Measurements from ENCODE around the gene RASSF3. TPM values are rescaled to one million over a fixed set of nuclear protein-coding genes. Genes with fewer than 3 reads are reported as not detected.

Gene RASSF3, protein sequence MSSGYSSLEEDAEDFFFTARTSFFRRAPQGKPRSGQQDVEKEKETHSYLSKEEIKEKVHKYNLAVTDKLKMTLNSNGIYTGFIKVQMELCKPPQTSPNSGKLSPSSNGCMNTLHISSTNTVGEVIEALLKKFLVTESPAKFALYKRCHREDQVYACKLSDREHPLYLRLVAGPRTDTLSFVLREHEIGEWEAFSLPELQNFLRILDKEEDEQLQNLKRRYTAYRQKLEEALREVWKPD
- polyA plus RNA-seq (2013, experiment 1 of 2) = 30.7 TPM
- polyA plus RNA-seq (2013, experiment 2 of 2) = 32.3 TPM

DNA sequence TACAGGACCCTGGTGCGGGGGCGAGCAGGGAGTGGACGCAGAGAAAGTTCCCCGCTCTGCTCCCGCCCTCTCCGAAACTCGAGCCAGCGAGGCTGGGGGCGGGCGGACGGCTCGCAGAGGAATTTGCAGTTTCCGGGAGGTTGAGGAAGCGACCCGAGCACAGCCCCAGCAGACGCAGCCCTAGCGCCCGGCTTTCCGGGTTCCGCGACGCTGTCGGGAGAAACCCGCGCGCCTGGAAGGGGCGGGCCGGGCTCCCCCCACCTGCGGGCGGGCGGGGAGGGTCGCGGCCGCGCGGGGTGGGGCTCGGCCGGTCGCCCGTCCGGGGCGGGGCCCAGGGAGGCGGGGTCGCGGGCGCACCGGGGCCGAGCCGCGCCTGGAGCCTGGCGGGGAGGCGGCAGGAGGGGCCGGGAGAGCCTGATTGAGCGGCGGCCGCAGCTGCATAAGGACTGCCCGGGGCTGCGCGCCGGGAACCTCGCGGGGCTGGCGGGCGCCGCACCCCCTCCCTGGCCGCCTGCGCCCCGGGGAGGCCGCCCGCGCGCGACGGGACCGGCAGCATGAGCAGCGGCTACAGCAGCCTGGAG is at the start of gene RASSF3:
Gene RASSF3 (plus strand): TSS at position 417 of the 581 bp plus-strand sequence. CDS start 138 bp downstream, at position 555.
- H3K23ac ChIP-seq (ENCODE audit: low read length in 2 of 2) = peak within 1 kb of the TSS in 1 of 2 experiments; percentile 17
- peak within 1 kb of the TSS; percentile 84 to 92 for H3K4ac ChIP-seq (ENCODE audit: low read depth in 1 of 2, low read length in 2 of 2)
- H3K14ac ChIP-seq (ENCODE audit: low read length in 2 of 2) = peak within 1 kb of the TSS; percentile 92 to 97
- no peaks in the 10 kb centered on the region for H3K79me1 ChIP-seq (replicated peaks; ENCODE audit: low read length, poor library complexity, severe bottlenecking)
- peak within 1 kb of the TSS; percentile 88 for H3K9ac ChIP-seq (ENCODE audit: low read length)
- H3K18ac ChIP-seq (ENCODE audit: low read depth in 1 of 2, low read length in 2 of 2) = peak within 1 kb of the TSS; percentile 93
- peaks cover 1% of the 10 kb centered on the region for H3K4me1 ChIP-seq (ENCODE audit: control insufficient read depth, insufficient read depth, low read depth, low read length)
- H2BK15ac ChIP-seq (ENCODE audit: low read depth, poor library complexity, severe bottlenecking) = peak within 1 kb of the TSS; percentile 93
- H4K8ac ChIP-seq (ENCODE audit: low read length) = peak within 1 kb of the TSS; percentile 85
- no peaks in the 10 kb centered on the region for H3K27me3 ChIP-seq (ENCODE audit: control insufficient read depth in 1 of 2, insufficient read depth in 1 of 2, low read length in 2 of 2)
- no peaks in the 10 kb centered on the region for H3K9me3 ChIP-seq (ENCODE audit: control insufficient read depth, low read length)
- peak within 1 kb of the TSS; percentile 8 for H2AFZ ChIP-seq (ENCODE audit: low read depth, low read length)
- H3K4me3 ChIP-seq (ENCODE audit: insufficient read depth in 1 of 2, low read depth in 1 of 2, low read length in 2 of 2) = peak within 1 kb of the TSS; percentile 78 to 91
- peak; percentile 77 for DNase-seq
- H4K91ac ChIP-seq (ENCODE audit: low read length) = peak within 1 kb of the TSS; percentile 82
- H2AK5ac ChIP-seq (ENCODE audit: low read length, severe bottlenecking) = no peak within 1 kb of the TSS
- peak within 1 kb of the TSS in 1 of 2 experiments; percentile 92 for H2BK12ac ChIP-seq (ENCODE audit: low read length in 2 of 2)
- peak within 1 kb of the TSS; percentile 95 for H2BK120ac ChIP-seq (ENCODE audit: low read depth, low read length)
- H3K36me3 ChIP-seq (ENCODE audit: control insufficient read depth in 1 of 2, insufficient read depth in 2 of 2, low read depth in 1 of 2, low read length in 2 of 2) = no peaks in the 10 kb centered on the region
- peak within 1 kb of the TSS; percentile 81 for H3K4me2 ChIP-seq (ENCODE audit: low read length, poor library complexity, severe bottlenecking)
- peak within 1 kb of the TSS; percentile 80 for H3K27ac ChIP-seq (ENCODE audit: low read length, poor library complexity, severe bottlenecking)
- H2BK5ac ChIP-seq (ENCODE audit: low read depth, low read length, poor library complexity, severe bottlenecking) = peak within 1 kb of the TSS; percentile 24
- WGBS = 0% methylated on average over 45 of the region's 76 CpGs

DNA sequence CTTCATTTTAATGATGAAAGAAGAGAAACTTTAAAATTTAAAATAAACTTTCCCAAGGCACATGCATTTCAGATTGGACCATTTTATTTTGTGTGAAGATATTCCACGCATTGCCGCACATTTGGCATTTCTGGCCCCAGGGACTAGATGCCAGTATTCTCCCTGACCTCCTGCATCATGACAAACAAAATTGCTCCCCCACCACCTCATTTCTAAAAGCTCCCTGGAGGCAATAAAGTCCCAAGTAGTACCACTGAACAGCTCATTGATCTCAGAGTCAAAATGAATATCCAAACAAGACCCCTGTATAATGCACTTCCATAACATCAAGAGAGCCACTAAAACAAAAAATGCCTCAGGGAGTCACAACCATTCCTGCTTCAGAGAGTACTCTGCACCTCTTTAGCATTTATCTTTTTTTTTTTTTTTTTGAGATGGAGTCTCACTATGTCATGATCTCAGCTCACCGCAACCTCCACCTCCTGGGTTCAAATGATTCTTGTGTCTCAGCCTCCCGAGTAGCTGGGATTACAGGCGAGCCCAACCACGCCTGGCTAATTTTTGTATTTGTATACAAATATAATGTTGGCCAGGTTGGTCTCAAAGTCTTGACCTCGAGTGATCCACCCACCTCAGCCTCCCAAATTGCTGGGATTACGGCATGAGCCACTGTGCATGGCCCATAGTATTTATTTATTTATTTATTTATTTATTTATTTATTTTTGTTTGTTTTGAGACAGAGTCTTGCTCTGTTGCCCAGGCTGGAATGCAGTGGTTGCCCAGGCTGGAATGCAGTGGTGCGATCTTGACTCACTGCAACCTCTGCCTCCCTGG is 48.8 kb upstream of the RASSF3 start:
- H3K27me3 ChIP-seq (ENCODE audit: control insufficient read depth in 1 of 2, insufficient read depth in 1 of 2, low read length in 2 of 2) = peaks cover 12 to 22% of the 10 kb centered on the region in 2 experiments
- no peak overlapping the region for H3K18ac ChIP-seq (ENCODE audit: low read depth in 1 of 2, low read length in 2 of 2)
- 65% methylated on average over 3 of the region's 9 CpGs for WGBS
- no peak overlapping the region for H4K8ac ChIP-seq (ENCODE audit: low read length)
- H3K9me3 ChIP-seq (ENCODE audit: control insufficient read depth, low read length) = no peaks in the 10 kb centered on the region
- H4K91ac ChIP-seq (ENCODE audit: low read length) = no peak overlapping the region
- no peak overlapping the region for H3K23ac ChIP-seq (ENCODE audit: low read length in 2 of 2)
- H2BK120ac ChIP-seq (ENCODE audit: low read depth, low read length) = no peak overlapping the region
- no peaks in the 10 kb centered on the region for H3K36me3 ChIP-seq (ENCODE audit: control insufficient read depth in 1 of 2, insufficient read depth in 2 of 2, low read depth in 1 of 2, low read length in 2 of 2)
- H2BK5ac ChIP-seq (ENCODE audit: low read depth, low read length, poor library complexity, severe bottlenecking) = no peak overlapping the region
- peak overlapping the region; percentile 55 for H3K27ac ChIP-seq (ENCODE audit: low read length, poor library complexity, severe bottlenecking)
- no peaks in the 10 kb centered on the region for H3K79me1 ChIP-seq (replicated peaks; ENCODE audit: low read length, poor library complexity, severe bottlenecking)
- H3K4me1 ChIP-seq (ENCODE audit: control insufficient read depth, insufficient read depth, low read depth, low read length) = peaks cover 8% of the 10 kb centered on the region
- H3K4me3 ChIP-seq (ENCODE audit: insufficient read depth in 1 of 2, low read depth in 1 of 2, low read length in 2 of 2) = no peak overlapping the region
- no peak overlapping the region for H2BK15ac ChIP-seq (ENCODE audit: low read depth, poor library complexity, severe bottlenecking)
- no peak overlapping the region for H2AFZ ChIP-seq (ENCODE audit: low read depth, low read length)
- H3K9ac ChIP-seq (ENCODE audit: low read length) = peak overlapping the region; percentile 41
- H3K4me2 ChIP-seq (ENCODE audit: low read length, poor library complexity, severe bottlenecking) = no peak overlapping the region
- DNase-seq = no peak
- no peak overlapping the region for H2AK5ac ChIP-seq (ENCODE audit: low read length, severe bottlenecking)
- H3K4ac ChIP-seq (ENCODE audit: low read depth in 1 of 2, low read length in 2 of 2) = no peak overlapping the region
- no peak overlapping the region for H3K14ac ChIP-seq (ENCODE audit: low read length in 2 of 2)
- H2BK12ac ChIP-seq (ENCODE audit: low read length in 2 of 2) = no peak overlapping the region

DNA sequence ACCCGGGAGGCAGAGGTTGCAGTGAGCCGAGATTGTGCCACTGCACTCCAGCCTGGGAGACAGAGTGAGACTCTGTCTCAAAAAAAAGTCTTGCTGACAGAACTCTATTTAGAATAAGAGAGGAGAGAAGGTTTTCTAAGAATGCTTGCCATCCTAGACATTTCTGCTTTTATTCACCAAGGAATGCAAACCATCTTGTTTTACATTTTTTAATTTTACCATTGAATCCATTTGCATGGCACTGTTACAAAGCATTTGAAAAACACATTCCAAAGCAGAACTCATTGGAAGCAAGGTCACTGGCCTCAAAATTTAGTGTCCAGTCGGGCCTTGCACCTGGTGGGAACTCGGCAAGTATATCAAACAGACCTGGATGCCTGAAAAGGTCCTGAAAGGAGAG is 44.2 kb upstream of the RASSF3 start:
- Histone ChIP-seq H2BK12ac (ENCODE audit: low read length in 2 of 2) (no peak overlapping the region), H3K14ac (ENCODE audit: low read length in 2 of 2) (no peak overlapping the region), H2BK15ac (ENCODE audit: low read depth, poor library complexity, severe bottlenecking) (no peak overlapping the region), H3K23ac (ENCODE audit: low read length in 2 of 2) (no peak overlapping the region), H3K4me2 (ENCODE audit: low read length, poor library complexity, severe bottlenecking) (no peak overlapping the region), H3K9me3 (ENCODE audit: control insufficient read depth, low read length) (no peaks in the 10 kb centered on the region), H3K36me3 (ENCODE audit: control insufficient read depth in 1 of 2, insufficient read depth in 2 of 2, low read depth in 1 of 2, low read length in 2 of 2) (no peaks in the 10 kb centered on the region), H2BK120ac (ENCODE audit: low read depth, low read length) (no peak overlapping the region), H3K27me3 (ENCODE audit: control insufficient read depth in 1 of 2, insufficient read depth in 1 of 2, low read length in 2 of 2) (peaks cover 0 to 29% of the 10 kb centered on the region in 2 experiments), H2BK5ac (ENCODE audit: low read depth, low read length, poor library complexity, severe bottlenecking) (peak overlapping the region; percentile 5), H3K9ac (ENCODE audit: low read length) (no peak overlapping the region), H4K8ac (ENCODE audit: low read length) (no peak overlapping the region), H3K27ac (ENCODE audit: low read length, poor library complexity, severe bottlenecking) (peak overlapping the region; percentile 55), H3K4me1 (ENCODE audit: control insufficient read depth, insufficient read depth, low read depth, low read length) (peaks cover 10% of the 10 kb centered on the region), H4K91ac (ENCODE audit: low read length) (no peak overlapping the region), H2AFZ (ENCODE audit: low read depth, low read length) (no peak overlapping the region), H3K4ac (ENCODE audit: low read depth in 1 of 2, low read length in 2 of 2) (no peak overlapping the region), H2AK5ac (ENCODE audit: low read length, severe bottlenecking) (no peak overlapping the region), H3K4me3 (ENCODE audit: insufficient read depth in 1 of 2, low read depth in 1 of 2, low read length in 2 of 2) (no peak overlapping the region), H3K18ac (ENCODE audit: low read depth in 1 of 2, low read length in 2 of 2) (no peak overlapping the region), H3K79me1 (replicated peaks; ENCODE audit: low read length, poor library complexity, severe bottlenecking) (no peaks in the 10 kb centered on the region)
- no peak for DNase-seq
- 85% methylated on average over 4 of the region's 4 CpGs for WGBS
